GM19099 (cell line): ENCODE data around the gene SPOCK1.

Source experiments
- POLR2A ChIP-seq: IDR thresholded peaks from 3 replicates; pipeline ENCODE4 v1.6.1; 2011; ENCODE audit warnings: low read depth; ENCODE audit not compliant: insufficient read length; ENCODE audit errors: extremely low read depth

SPOCK1 gene

GRCh38 chr5:137134920-137135532 lies 364.1 kb downstream of the SPOCK1 start:
- TF ChIP-seq POLR2A, result no peak

GRCh38 chr5:137129886-137130680 lies 369.0 kb downstream of the SPOCK1 start:
- TF ChIP-seq POLR2A, result no peak

GRCh38 chr5:137128012-137128411 lies 371.1 kb downstream of the SPOCK1 start:
- no peak for TF ChIP-seq POLR2A

GRCh38 chr5:137126829-137127228 lies 372.3 kb downstream of the SPOCK1 start:
- TF ChIP-seq POLR2A, result no peak

GRCh38 chr5:137122558-137122957 lies 376.6 kb downstream of the SPOCK1 start:
- TF ChIP-seq POLR2A, result no peak

GRCh38 chr5:137122075-137122474 lies 377.1 kb downstream of the SPOCK1 start:
- TF ChIP-seq POLR2A, result no peak

GRCh38 chr5:137119321-137119720 lies 379.8 kb downstream of the SPOCK1 start:
- no peak for TF ChIP-seq POLR2A

GRCh38 chr5:137118629-137119028 lies 380.5 kb downstream of the SPOCK1 start:
- no peak for TF ChIP-seq POLR2A

- no peak for TF ChIP-seq POLR2A
These were observed 384.0 kb downstream of the SPOCK1 start for GRCh38 chr5:137115152-137115551.

GRCh38 chr5:137114529-137114928 lies 384.6 kb downstream of the SPOCK1 start:
- TF ChIP-seq POLR2A, result no peak

GRCh38 chr5:137113939-137114338 lies 385.2 kb downstream of the SPOCK1 start:
- TF ChIP-seq POLR2A, result no peak

GRCh38 chr5:137113161-137113560 lies 386.0 kb downstream of the SPOCK1 start:
- no peak for TF ChIP-seq POLR2A

- no peak for TF ChIP-seq POLR2A
These were observed 393.6 kb downstream of the SPOCK1 start for GRCh38 chr5:137105351-137106035.

GRCh38 chr5:137101544-137101943 lies 397.6 kb downstream of the SPOCK1 start:
- no peak for TF ChIP-seq POLR2A

- no peak for TF ChIP-seq POLR2A
These were observed 399.5 kb downstream of the SPOCK1 start for GRCh38 chr5:137099651-137100050.

- no peak for TF ChIP-seq POLR2A
These were observed 400.5 kb downstream of the SPOCK1 start for GRCh38 chr5:137098663-137099062.
